Fibroblast of skin of back (primary cell): ENCODE results near the gene CD40LG.

Source experiments
- DNase-seq: peaks from one replicate; pipeline ENCODE4 v3.0.0-alpha.2; 2013

CD40LG gene

DNA sequence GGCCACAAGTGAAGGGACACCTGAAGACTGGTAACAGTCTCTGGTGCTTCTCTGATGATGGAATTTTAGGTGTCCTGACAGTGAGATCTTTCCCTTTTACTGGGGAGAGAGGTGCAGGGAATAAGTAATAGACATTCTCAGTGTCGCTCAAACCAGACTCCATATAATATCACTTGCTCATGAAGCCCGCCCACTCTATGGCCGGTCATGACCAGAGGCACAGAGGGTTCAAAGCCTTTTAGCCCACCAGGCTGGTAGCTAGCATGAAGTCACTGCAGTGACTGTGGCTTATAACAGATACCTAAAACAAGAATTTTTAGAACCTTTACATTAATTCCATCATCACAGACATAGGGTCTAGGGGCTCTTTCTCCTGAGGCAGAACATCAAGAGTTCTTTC, 2.9 kb downstream of the CD40LG start:
- no peak for DNase-seq

DNA sequence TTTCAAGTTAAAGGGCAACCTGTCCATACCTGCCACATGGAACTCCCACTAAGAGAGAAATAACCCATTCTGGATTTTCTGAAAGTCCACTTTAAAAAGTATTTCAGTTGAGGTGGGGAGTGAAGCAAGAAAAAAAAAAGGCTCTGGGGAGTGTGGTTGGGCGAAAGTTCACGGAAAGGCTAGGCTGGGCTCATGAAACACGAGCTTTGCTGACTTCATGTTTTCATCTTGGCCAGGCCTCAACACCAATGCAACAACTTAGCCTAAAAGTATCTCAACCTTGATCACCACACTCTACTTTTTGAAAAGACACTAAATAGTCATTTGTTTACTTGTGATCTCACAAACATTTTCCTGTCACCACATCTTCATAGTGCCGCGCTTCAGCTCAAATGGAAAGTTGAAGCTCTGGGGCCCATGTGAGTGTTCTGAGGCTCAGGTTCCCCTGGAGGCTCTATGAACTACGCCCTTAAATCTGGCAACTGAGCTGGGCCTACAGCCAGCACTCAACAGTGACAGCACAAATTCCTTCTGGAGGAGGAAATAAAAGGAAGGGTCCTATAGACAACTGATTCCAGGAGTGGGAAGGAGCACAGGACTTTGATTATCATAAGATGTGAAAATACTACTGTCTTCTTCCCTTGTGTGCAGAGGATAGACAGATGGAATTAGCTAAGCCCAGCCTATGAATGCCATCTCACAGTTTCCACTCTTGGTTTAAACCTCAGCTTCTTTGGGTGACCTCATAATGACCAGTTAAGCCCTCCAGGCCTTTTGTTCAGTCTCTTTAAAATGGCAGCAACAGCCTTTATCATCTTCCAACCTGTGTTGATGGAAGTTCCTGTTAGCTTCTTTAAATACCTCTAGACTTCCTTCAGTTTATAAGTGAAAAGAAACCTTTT, 5.1 kb downstream of the CD40LG start:
- no peak for DNase-seq

DNA sequence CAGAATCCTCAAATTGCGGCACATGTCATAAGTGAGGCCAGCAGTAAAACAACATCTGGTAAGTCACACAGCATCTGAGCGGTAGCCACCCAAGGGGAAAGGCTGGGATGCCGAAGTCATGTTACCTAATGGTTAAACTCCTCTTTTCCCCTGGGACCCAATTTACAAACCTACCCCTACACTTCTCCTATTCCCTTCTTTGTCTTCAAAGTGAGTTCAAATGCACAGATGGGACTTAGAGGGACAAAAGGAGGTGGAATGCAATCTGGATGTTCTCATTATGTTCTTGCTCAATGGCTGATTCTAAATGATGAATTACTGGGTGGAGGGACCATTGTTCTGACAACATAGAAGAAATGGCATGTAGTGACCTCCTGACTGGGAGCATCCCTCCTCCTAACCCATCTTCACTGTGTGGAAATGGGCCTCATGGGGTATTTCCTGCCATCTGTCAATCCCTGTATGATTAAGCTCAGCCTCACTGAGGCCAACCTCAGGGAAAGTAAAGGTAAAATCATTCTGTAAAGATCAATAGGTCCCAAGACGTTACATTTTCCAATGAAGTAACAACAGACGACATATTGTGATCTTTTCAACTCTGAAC, 8.5 kb downstream of the CD40LG start:
- no peak for DNase-seq

DNA sequence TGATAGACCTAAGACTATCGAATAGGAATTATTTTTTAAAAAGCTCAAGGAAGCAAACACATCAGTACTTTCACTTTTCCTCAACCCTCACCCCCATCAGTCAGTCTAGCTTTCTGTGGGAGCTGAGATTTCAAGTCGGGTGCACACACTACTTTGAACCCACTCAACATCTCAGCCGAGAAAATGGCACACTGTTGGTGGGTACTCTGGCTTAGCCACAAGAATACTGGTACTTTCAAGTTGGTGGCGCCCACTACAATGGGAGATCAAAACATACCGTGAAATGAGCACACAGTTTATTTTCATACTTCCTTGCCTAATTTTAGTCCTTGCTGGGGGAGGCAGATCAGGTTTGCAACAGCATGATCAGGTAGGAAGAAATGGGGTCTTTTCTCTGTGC, 10.2 kb downstream of the CD40LG start:
- no peak for DNase-seq

DNA sequence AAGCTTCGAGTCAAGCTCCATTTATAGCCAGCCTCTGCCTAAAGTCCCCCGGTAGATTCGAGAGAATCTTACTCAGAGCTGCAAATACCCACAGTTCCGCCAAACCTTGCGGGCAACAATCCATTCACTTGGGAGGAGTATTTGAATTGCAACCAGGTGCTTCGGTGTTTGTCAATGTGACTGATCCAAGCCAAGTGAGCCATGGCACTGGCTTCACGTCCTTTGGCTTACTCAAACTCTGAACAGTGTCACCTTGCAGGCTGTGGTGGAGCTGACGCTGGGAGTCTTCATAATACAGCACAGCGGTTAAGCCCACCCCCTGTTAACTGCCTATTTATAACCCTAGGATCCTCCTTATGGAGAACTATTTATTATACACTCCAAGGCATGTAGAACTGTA, 11.2 kb downstream of the CD40LG start:
- DNase-seq: no peak

DNA sequence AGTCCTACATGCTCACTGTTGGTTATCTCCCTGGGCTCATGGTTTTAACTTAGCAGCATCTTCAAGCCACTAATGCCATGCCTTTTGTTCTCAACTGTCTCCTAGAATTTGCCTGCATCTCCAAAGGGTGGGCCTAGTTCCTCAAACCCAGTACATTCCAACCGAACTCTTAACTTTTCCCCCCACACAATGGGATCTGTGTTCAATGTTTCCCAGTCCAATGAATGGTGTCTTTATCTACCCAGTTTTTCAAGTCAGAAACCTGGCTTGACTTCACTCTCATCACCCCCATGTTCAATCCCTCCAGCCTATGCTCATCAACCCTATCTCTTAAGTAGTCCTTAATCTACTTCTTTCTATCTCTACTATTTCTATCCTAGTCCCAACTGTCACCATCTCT, 12.9 kb downstream of the CD40LG start:
- no peak for DNase-seq

DNA sequence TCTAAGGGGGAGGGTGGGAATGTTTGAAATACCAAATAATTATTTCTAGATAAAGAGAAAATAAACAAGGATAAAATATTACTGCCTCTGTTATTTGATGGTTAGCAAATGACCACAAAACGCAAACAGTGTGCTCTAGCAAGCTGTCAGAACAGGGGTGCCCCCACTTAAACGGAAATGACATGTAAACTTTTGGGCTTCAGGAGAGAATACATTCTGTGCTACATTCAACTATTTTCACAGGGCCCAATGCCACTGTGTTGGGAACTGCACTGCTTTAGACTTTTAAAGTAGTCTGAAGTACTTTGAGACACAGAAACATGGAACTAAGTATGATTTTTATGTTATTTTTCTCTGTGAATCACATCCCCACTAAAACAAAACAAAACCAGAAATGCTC, 14.1 kb downstream of the CD40LG start:
- no peak for DNase-seq

DNA sequence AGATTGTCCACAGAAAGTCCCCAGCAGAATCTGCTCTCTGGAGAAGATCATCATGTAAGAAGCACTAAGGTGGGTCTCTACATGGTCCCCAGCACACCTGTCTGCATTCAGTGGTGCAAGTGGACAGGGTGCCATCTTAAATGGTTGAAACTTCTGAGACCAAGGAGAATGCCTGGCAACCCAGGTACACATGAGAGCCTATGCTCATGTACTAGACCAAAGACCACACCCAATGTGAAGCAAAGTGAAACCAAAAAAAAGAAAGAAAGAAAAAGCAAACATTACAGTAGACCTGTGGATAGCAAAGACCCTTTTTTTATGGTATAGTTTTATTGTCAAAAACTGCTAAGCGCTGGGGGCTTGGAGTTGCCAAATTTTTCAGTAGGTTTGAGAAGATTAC, 15.0 kb downstream of the CD40LG start:
- DNase-seq: no peak

DNA sequence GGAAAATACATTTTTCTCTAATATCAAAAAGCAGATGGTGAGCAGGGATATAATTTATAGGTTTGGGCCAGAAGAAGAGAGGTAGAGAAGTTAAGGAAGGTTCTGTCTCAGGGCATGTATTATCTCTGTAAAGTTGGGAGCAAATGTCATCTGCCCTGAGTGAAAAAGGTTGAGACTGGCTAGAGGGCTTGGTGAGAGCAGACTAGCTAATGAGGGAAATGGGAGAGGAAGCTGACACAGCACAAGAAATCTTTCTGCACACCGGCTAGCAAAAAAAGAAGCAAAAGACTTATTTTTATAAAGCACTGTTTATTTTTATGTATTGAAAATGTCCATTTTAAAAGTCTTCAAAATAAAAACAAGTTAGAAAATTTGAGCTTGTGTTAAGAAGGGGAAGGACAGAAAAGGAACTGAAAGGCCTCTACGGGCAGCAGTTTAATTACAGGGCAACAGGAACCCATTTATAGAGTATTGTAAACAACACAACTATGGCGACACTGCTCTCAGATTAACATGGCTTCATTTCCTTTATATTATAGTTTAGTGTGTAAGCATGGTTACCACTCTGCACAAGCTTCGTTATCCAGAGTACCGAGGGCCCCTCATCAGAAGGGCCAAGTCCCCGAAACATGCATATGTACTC, 17.4 kb downstream of the CD40LG start:
- no peak for DNase-seq

DNA sequence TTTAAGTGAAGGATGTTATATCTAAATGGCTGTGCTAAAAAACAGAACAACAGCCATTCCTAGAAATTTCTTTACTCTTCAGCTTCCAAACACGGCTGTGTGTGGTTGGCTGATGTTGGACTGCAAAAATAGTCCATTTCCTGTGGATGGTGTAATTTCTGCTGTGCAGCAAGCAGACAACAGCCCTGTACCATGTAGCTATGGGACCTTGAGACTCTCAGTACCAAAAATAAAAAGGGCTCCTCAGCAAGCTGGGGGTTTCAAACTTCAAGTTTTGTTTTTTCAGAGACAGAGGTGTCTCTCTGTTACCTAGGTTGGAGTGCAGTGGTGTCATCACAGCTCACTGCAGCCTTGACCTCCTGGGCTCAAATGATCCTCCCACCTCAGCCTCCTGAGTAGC, 18.1 kb downstream of the CD40LG start:
- DNase-seq: no peak

DNA sequence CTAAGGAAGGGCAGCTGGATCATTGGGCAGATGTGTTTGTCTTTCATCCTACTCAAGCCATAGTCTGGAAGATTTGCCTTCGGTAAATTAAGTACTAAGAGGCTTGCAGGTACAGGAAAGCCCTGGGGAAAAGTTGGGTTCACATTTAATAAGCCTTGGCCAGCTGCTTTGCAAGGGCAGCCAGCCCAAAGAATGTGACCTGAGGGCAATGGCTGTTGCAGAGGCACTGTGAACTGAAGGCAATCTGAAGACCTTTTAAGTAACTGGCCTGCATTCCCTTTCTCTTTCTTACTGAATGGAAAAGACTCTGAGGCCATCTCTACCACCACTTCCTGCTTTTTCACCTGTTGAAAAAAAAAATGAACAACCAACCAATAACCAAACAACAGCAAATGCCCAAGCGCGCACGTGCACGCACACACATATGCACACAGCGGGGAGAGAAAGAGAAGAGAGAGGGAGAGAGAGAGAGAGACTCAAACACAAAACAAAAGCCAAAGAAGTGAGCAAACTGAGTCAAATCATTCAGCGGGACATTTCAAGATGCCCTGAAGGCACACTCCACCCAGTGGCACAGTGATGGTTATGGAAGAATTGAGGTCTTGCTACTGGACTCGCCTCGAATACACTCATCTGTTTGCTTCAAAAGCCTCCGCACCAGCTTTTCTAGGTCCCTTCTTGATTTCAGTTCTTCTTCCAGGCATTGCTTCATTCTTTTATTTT, 19.6 kb downstream of the CD40LG start:
- no peak for DNase-seq

DNA sequence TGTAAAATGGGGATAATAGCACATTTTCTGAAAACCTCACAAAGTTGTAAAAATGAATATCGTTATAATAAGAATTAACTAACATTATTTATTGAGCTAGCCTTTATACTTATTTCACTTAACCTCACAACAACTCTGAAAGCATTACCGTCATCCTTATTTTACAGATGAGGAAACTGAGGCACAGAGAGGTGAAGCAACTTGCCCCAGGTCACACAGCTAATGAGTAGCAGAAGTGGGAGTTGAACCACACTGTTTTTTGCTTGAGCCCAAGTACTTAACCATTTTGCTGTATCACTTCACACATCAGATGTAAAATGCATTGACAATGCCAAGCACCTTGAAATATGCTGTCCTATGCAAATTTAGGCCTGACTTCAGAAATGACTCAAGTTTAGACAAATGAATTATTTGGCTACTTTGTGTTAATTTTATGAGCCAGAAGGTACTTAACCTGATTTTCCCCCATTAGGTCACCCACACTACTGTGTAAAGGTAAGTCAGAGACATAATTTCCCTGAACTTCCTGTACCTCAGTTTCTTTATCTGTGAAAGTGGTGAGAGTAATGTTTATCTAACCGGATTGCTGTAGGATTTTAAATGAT, 23.1 kb downstream of the CD40LG start:
- DNase-seq: no peak

DNA sequence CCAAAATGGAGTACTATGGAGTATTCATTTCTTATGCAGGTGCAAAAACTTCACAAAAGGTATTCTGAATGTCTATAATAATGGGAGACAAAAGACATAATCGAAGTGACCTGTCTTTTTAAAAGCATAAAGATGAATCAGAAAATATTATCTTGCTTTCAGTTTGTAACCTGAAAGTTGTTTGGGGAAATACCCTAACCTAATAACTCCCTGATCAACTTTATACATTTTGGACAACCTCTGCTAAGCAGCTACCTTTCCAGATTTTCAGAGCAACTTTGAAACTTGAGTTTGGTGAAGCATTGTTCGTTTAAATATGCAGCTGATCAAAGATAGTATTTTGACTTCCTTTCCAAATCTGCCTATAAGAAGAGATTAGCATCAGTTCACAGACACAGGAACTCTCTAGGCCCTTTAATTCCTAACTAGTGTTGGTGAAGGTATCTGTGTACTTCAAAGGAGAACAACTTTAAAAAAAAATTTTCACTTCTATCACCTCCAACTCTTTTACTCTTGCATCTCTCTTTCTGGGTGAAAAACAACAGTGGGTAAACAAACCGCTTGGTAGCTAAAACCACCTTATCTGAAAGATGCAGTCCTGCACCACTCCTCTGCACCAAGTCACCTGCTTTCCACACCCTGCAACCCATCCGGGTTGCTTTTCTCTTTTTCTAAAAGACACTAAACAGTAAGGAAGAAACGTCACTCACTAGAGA, 26.5 kb downstream of the CD40LG start:
- DNase-seq: no peak

DNA sequence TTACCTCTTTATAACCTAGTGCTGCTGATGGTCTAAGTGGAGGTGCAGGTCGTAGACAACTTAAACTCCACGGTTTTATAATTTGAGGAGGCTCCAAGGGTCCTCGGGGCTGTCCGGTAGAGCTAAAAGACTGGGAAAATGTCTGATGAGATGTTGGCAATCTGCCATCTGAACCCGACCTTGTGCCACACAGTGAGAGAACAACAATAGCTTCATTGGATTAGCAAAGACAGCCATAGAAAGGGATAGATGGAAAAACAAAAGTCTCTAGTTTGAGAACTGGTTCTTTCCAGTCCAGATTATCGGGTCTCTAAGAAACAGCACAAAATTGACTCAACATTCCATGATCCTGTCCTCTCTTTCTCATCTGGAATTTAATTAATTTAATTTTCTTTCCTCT, 31.6 kb downstream of the CD40LG start:
- DNase-seq: no peak

DNA sequence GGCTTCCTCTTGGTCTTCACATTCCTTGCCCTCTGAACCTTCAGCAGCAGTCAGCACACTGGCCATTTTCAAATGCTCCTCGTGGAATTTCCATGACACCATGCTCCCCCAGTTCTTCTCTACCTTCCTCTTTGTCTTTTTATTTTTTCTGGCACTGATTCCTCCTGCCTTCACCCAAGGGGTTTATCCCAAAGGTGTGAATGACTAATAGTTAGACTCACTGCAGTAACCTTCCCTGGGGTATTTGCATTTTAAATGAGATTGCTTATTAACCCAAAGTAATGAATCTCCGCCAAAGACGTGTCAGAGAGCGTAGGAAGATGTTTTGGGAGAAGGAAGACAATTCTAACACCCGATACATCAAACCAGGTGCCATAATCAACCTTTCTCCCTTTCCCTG, 36.2 kb downstream of the CD40LG start:
- no peak for DNase-seq

DNA sequence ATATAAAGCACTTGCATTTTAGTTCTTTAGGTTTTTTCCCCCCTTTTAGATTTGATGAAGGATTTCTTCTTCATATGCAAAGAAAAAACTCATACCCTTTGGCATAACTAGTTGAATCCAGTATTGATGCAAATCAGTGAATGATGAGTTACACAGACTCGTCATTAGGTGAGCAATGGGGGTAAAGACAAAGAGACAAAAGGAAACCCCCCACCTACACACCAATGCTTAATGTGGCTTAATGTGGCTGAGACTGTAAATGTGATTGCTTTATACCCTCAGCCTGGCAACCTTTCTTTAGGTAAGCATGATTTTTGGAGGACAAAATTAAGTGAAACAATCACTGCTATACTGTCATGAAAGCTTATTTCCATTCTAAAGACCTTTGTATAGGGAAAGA, 39.5 kb downstream of the CD40LG start:
- no peak for DNase-seq

DNA sequence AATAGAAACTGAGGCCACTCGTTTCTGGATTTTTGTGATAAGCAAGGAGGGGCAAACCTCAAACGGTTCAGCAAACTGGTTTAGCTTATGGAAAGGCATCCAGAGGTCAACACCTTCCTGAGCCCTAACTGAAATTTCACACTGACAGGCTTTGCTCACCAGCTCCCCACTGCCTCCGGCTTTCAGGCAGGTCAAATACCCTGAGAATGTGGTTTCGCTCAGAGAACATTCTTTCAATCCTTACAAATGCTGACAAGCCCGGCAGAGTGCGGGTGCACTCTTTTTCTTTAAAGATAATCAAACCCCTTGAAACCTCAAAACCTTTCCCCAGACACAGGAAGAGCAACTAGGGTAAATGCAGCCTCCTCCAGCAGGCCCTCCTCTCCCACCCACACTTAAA, 41.5 kb downstream of the CD40LG start:
- no peak for DNase-seq

DNA sequence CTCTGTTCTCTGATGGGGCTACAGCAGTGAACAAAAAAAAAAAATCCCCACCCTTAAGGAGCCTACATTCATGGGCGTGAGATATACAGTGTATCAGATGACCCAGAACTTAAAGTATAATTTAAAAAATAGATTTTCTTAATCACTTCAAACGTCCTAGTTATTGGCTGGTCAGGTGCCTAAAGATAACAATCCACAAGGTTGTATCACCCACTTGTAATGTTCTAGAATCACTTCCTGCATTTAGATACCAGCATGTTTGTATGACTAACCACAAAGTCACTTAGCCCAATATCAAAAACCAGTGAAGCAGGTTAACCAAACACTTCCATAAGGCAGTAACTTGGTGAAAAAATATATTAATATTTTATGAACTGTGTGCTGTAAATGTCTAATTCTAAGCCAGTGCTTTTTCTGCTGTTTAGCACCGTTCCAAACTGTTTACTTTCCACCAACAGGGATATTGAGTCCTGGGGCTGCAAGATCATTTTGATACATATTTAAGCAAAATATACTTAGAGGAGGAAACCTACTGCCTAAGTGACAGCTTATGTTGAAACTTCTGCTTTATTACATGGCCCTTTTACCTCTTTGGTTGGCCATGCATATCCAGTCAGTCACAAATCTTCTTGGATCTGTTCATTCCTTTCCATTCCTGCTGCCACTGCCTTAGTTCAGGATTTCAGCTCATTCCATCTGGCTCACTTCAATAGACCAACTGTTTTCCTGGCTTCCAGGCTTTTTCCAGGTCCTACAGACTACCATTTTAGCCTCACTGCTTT, 43.3 kb downstream of the CD40LG start:
- no peak for DNase-seq

DNA sequence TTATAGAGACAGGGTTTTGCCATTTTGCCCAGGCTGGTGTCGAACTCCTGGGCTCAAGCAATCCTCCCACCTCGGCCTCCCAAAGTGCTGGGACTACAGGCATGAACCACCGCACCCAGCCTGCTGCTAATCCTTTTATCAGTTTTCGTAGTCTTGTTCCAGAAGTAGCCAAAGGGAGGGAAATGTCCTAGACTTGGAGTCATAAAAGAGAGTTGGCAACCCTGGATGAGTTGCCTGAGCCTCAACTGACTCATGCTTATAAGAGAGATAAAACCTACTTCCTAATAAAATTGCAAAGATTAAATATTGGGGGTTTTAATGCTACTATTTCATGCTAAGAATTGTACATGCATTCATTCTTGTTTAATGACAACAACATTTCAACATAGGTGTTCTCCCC, 44.3 kb downstream of the CD40LG start:
- no peak for DNase-seq

DNA sequence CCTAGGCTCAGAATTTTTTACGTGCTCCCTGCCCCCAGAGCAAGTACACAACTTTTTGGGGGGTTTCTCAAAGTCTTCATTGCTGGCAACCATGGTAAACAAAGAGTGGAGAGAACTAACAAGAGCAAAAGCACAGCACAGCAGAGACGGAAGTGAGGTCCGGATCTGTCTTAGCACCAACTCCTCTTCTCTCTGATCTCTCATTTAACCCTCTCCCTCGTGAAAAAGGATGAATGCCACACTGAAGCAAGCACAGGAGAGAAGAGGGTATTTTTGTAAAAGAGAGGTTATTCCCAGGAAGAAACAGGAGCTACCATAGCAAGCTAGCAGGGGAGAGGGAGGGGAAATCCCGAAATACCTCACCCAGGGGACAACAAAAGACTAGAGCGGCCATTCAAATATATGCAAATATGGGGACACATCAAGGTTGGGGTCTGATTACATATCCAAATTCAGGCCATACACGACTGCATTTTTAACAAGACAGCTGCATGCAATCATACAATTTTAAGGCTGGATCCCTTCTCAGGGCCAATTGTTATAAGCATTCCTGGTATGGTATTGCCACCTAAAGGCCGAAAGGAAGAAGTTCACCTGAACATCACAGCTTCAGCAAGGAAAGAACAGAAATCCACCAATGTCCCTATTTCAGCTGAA, 46.6 kb downstream of the CD40LG start:
- DNase-seq: peak; percentile 42

DNA sequence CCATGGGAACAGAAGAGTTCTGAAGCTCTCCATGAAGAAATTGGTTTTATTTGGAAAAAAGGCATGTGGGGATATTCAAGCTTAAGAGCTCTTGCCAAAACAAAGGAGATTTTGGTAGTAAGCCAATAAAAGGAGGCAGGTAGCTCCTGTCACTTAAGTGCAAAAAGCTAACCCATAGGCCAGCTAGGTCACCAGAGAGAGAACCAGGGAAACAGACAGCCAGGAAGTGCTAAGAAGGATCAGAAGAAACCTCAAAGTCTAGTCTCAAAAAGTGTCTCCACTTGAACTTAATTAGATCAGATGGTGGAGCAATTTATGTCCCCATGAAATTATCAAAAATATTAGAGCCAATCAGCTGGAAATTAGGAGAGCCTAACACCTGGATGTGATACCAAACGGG, 49.2 kb downstream of the CD40LG start:
- no peak for DNase-seq
